ENCODE results near the gene MACF1.
"Not testable (repeated sequence)": the region's sequence is repeated elsewhere in the genome, so short reads cannot be mapped to it uniquely, and the experiment has no call there.

Gene MACF1

GRCh38 chr1:39498821-39499220, 294.3 kb downstream of the MACF1 start:
- not testable (repeated sequence) for DNase-seq

- no peak for DNase-seq
These were observed 295.2 kb downstream of the MACF1 start for GRCh38 chr1:39499668-39500067.

DNA sequence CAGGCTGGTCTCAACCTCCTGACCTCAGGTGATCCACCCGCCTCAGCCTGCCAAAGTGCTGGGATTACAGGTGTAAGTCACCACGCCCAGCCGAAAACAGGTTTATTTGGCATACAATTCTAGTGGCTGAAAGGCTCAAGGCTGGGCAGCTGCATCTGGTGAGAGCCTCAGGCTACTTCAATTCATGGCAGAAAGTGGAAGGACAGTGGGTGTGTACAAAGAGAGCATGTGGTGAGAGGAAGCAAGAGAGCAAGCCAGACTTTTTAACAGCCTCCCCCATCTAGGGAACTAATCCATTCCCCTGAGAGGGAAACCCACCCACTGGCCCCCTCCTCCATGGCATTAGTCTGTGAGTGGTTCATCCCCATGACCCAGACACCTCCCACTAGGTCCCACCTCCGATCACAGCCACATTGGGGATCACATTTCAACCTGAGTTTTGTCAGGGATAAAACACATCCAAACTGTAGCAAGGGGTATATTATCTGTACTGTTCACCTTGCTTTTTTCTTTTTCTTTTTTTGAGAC, 296.4 kb downstream of the MACF1 start:
- DNase-seq = no peak

GRCh38 chr1:39501666-39502065, 297.2 kb downstream of the MACF1 start:
- no peak for DNase-seq

DNA sequence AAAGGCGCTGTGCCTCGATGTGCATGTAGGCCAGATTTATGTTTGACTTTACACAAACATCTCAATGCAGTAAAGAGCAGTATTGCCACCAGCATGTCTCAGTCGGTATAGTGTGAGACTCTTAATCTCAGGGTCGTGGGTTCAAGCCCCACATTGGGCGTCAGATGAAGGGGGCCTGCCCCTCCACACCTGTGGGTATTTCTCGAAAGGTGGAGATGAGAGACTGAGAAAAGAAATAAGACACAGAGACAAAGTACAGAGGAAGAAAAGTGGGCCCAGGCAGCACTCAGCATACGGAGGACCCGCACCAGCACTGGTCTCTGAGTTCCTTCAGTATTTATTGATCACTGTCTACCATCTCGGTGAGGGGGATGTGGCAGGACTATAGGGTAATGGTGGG, 299.9 kb downstream of the MACF1 start:
- DNase-seq = not testable (repeated sequence)

DNA sequence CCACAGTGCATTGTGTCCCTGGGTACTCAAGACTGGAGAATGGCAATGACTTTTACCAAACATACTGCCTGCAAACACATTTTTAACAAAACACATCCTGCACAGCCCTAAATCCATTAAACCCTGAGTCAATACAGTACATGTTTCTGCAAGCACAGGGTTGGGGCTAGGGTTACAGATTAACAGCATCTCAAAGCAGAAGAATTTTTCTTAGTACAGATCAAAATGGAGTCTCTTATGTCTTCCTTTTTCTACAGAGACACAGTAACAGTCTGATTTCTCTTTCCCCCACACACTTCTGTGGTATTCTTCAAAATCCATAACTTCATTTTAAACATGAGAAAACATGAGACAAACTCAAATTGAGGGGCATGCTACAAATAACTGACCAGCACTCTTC, 300.8 kb downstream of the MACF1 start:
- no peak for DNase-seq

GRCh38 chr1:39507230-39507928, 302.9 kb downstream of the MACF1 start:
- no peak for DNase-seq

GRCh38 chr1:39508266-39508665, 303.8 kb downstream of the MACF1 start:
- no peak for DNase-seq

- no peak for DNase-seq
These were observed 304.4 kb downstream of the MACF1 start for GRCh38 chr1:39508857-39509305.

DNA sequence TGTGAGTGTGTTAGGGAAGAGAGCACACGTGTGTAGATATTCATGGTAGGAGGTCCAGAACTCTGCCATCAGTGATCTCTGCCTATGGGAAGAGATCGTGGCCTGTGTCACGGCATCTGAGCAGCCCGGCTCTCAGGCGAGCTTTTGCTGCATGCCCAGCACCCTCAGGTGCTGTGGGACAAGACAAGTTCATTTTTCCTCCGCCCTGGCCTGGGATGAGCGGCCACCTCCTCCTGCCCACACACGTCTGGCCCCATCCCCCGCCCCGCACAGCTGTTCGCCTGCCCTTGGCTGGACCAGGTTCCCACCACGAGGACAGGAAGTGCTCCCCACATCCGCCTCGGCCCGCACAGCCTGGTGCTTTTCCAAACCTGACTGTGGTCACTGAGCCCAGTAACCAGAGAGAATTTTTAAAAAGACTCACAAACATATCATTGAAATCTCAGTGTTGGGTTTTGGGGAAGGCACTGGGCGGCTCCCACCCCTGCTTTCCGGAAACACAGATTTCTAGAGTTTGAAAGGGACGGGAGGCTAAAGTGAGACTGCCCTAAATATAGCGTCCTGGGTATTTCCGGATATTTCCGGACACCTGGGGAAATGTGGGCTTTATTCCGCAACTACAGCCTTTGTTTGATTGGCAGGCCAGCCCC, 305.0 kb downstream of the MACF1 start:
- DNase-seq = no peak

DNA sequence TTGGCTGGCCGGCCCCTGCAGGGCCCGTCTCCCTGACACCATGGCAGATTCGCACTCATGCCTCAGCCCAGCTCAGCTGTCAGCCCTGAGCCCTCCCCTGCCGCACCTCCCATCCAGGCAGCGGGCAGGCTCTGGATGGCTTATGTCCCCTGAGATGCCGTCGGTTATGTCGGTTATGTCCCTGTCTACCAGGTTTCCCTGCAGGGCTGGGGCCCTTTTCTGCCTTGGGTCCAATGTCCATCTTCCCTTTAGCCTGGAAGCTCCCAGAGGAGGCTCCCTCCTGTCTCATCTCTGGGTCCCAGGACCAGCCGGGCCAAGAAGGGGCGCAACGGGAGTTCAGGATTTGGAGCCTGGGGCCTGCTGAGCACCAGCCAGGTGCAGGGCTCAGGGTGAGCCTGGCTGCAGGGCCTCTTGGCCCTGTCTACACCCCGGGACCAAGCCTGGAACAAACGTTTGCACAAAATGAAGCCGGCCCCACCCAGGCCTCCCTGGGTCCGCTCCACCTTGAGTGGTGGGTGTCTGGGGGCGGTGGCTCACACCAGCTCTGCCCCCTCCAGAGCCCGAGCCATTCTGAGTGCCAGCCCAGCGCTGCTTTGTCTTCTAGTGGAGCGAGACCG, 306.2 kb downstream of the MACF1 start:
- DNase-seq = not testable (repeated sequence)

DNA sequence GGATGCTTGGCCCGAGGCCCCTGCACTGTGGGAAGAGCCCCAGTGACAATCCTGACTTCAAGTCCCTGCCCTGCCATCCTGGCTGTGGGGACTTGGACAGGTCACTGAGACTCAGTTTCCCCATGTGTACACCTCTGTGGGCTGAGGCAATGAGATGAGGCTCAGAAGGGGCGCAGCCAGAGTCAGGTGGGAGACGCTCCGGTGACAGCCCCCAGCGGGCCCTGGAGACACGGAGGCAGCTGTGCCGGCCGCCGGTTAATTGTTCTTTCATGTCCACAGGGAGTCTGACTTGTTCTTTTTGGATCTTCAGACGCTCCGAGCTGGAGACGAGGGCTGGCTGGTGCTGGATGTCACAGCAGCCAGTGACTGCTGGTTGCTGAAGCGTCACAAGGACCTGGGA, 307.0 kb downstream of the MACF1 start:
- not testable (repeated sequence) for DNase-seq

DNA sequence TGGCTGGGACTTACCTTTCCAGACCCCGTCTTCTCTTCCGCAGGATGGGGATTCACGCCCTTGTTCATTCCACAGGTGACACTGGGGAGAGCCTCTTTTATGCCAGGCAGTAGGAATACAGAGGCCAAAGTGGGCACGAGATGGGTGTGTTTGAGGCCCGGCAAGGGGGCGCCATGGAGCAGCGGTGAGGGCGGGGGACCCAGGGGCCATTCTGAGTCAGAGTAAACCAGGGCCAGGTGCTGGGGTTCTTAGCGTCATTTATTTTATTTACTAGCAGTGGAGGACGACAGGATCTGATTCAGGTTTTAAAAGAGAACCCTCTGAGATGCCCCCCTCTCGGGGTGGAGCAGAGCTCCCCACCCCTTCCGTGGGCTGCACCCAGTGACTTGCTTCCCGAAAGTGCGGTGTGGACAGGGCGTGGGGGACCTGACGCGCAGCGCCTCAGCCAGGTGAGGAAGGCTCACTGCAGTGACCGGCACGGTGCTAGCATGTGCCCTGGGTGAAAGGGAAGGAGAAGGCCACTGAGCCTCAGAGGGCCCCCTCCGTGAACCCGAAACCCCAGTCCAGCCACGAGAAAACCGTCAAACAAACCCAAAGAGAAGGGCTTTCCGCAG, 307.8 kb downstream of the MACF1 start:
- DNase-seq = not testable (repeated sequence)

DNA sequence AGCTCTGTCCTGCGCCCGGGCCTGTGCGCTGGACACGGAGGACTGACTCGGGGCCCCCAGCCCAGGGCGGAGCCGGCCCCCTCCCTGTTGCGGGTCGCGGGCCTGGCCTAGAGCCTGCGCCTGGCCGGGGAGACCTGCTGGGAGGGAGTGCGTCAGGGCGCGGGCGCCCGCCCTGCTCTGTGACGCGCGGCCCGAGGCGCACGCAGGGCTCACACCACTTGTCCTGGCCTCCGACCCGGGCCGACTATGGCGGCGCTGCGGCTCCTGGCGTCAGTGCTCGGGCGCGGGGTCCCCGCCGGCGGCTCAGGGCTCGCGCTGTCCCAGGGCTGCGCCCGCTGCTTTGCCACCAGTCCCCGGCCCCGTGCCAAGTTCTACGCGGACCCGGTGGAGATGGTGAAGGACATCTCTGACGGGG, 310.2 kb downstream of the MACF1 start:
- DNase-seq = not testable (repeated sequence)

- not testable (repeated sequence) for DNase-seq
These were observed 310.9 kb downstream of the MACF1 start for GRCh38 chr1:39515131-39516086.

DNA sequence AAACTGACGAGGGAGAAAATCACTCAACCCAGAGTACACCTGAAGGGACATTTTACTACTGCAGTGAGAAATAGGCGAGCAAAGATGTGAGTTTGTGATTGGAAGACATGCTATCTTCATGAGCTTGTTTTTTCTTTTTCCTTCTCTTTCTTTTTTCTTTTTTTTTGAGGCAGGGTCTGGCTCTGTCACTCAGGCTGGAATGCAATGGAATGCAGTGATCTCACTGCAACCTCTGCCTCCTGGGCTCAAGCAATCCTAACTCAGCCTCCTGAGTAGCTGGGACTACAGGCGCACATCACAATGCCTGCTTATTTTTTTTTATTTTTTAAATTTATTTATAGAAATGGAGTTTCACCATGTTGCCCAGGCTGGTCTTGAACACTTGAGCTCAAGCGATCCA, 312.3 kb downstream of the MACF1 start:
- DNase-seq = not testable (repeated sequence)

DNA sequence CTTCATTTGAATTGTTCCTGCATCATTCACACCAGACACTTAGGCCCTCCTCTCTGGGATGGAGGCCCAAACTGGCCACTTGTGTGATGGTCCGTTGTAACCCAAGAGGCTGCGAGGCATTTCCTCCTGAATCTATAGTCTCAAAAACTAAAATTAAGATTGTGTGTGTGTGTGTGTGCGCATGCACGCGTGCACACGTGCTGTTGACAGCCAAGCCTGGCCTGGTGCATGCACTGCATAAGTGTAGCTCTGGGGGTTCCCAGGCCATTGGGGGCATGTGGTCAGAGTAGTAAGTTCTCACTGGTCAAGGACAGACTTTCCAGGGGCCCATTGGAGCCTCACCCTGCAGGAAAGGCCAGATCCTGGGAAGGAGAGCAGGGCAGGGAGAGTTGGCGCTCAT, 313.4 kb downstream of the MACF1 start:
- DNase-seq = not testable (repeated sequence)

DNA sequence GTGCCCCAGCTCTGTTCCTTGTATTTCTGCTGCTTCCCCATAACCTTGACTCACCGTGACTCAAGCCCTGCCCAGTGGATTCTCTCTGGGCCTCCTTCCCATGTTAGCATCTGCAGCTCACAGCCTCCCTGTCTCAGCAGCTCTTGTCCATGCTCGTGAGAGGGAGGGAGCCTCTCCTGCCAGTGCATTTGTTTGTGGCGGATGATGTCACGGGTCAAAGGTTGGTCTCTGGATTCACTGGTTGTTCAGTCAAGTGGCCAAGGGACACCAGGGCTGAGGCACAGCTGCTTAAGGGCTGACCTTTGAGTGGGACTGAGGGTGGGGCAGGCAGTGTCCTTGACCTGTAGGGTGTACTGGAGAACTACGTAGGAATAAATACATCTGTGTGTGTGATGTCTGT, 314.9 kb downstream of the MACF1 start:
- DNase-seq = not testable (repeated sequence)

DNA sequence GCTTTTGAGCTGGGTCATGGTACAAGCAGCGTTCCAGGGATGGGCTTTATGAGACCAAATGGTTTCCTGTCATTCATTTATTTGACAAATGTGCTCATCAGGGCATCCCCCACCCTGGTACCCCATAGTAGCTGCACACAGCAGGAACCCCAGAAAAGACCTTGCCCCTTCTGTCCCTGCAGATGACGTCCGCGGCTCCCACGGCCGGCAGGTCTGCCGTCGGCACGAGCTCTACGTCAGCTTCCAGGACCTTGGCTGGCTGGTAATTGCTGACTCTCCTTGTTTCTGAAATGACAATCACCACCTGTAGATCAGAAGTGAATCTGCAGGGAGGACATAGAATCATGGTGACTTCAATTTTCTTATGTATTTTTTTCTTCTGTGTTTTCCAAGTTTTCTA, 317.7 kb downstream of the MACF1 start:
- DNase-seq = not testable (repeated sequence)

GRCh38 chr1:39522661-39523567, 318.4 kb downstream of the MACF1 start:
- no peak for DNase-seq

DNA sequence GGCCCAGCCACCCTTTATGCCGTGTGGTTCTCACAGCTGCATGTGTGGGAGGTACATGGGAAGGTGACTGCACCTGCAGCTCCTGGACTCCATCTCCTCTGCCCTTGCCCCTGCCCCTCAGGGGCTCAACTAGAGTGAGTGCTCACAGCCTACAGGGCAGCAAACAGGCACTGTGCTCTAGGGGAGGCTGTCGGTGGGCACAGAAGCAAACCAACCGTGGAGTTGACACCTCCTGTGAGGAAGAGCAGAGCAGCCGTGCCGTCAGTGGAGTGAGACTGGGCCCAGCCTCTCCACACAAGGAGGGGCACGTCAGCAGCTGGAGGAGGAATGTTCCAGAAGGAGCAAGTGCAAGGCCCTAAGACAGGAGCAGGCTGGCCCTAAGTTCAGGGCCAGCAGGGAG, 319.7 kb downstream of the MACF1 start:
- no peak for DNase-seq
